GM21423 (cell line): Measurements from ENCODE around the gene FXYD6.
"Not testable (repeated sequence)": the region's sequence is repeated elsewhere in the genome, so short reads cannot be mapped to it uniquely, and the experiment has no call there.

Experiments
- ATAC-seq: cut with Tn5 transposase; IDR thresholded peaks from one replicate; pipeline ENCODE4 v1.9.1; 2021; ENCODE audit warnings: mild to moderate bottlenecking, moderate library complexity; ENCODE audit not compliant: unreplicated experiment

FXYD6 gene

GRCh38 chr11:117870103-117870952 is 6.1 kb downstream of the FXYD6 start:
- no peak for ATAC-seq

DNA sequence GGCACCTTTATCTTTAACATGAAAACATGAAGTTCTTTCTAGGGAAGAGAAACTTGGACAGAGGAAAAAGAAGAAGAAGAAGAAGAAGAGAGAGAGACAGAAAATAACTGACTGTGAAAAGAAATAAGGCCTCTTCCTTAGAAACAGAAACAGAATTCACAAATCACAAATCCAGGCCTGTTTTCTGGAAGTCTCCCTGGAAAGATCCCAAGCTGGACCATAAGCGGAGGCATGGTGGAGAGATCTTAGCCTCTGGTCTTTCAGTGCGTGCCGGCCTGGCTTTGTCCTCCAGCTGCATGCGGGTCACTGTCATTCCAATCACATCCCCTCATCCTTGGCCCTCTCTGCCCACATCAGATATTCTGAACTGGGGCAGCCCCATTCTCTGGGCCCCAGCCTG is 6.9 kb downstream of the FXYD6 start:
- ATAC-seq = no peak

DNA sequence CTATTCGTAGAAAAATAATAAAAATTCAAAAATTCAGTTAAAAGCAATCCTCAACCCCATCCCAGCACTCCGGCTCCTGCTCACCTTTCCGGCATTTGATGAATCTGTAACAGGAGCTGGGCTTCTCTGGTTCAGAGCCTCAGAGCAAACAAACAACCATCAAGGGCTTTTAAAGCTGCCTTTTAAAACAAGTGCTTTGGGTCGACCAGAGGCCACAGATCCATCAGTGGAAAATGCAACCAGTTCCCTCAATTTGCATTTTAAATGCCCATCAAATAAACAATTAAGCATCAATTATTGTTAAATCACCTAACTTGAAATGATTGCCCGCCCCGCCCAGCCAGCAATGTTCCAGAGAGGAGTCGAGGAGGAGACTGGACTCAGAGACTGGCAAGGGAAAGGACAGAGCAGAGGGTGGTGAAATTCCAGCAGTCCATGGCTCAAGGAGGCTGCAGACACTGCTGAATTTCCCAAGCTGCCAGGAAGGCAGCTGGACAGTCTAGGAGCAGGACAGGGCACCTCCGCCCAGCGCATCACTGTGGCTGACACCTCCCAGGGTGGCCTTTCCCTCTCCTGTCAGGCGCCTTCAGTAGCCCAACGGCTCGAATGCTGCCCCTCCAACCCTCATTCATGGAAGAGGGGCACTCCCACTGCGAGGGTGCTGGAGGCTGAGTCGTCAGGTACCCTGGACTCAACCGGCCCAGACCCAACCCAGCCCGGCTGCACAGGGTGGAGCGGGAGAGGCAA is 7.5 kb downstream of the FXYD6 start:
- no peak for ATAC-seq

DNA sequence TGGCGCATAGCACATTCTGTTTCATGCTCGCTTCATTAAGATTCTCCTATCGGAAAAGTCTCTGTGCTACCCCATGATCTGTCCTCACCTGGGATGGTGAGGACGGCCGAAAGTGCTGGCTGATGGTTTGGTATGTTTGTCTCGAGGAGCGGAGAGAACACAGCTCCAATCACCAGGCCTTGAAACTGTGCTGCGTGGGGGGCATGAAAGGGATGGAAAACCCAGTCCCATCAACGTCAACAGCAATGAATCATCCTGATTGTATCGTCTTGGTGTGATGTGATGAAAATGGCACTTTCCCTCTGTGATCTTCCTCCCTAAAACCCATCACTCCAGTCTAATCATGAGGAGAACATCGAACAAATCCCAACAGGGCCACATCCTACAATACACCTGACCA is 8.4 kb downstream of the FXYD6 start:
- ATAC-seq = no peak

DNA sequence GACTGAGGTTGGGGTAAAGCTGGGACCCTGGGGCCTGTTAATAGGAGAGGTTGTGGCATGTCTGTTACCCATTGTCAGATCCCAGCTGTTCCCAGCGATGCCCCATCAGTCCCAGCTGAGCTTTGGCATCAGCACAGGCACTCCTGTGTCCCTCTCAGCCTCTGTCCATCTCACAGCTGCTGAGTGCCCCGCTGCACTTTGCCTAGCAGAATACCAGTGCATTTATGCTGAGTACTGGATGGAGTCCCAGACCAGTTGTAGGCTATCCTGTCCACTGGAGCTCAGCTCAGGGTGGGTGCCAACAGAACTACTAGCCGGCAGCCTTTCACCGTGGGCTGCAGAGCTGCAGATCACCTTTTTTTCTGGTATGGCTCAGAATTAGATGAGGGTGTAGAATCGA is 9.9 kb downstream of the FXYD6 start:
- ATAC-seq = no peak

DNA sequence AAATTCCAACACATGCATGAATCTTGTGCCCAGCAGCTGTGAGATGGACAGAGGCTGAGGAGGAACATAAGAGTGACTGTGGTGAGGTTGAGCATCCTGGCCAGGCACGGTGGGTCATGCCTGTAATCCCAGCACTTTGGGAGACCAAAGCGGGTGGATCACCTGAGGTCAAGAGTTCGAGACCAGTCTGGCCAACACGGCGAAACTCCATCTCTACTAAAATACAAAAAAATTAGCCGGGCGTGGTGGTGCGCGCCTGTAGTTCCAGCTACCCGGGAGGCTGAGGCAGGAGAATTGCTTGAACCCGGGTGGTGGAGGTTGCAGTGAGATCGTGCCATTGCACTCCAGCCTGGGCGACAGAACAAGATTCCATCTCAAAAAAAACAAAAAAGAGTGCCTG is 10.9 kb downstream of the FXYD6 start:
- ATAC-seq = not testable (repeated sequence)

DNA sequence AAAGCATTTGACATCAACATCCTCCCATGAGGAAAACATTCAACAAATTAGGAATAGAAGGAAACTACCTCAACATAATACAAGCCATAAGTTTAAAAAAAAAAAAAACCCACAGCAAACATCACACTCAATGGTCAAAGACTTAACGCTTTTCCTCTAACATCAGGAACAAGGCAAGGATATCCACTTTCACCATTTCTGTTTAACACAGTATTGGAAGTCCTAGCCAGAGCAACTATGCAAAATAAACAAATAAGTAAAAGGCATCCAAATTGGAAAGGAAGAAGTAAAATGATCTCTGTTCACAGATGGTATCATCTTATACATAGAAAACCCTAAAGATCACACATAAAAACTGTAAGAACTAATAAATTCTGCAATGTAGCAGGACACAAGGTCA is 13.1 kb downstream of the FXYD6 start:
- ATAC-seq = no peak

DNA sequence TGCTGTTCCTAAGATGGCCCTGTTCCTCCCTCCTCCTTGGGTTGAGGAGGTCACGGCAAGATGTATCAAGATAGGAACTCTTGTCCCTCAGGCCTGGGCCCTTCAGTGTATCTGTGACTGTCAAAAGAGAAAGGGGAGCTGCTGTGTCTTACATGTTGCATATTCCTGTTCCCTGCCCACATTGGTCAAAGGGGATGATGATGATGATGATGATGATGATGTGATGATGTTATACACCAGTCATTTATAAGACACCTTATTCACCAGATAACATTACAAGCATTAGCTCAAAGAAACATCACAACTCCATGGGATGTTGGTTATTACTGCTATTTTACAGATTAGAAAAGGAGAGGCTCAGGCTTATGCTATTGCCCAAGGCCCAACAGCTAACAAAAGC is 13.7 kb downstream of the FXYD6 start:
- ATAC-seq = no peak

GRCh38 chr11:117862019-117862725 is 14.3 kb downstream of the FXYD6 start:
- no peak for ATAC-seq

GRCh38 chr11:117861151-117862018 is 15.1 kb downstream of the FXYD6 start:
- no peak for ATAC-seq

GRCh38 chr11:117860139-117860538 is 16.3 kb downstream of the FXYD6 start:
- ATAC-seq = no peak

DNA sequence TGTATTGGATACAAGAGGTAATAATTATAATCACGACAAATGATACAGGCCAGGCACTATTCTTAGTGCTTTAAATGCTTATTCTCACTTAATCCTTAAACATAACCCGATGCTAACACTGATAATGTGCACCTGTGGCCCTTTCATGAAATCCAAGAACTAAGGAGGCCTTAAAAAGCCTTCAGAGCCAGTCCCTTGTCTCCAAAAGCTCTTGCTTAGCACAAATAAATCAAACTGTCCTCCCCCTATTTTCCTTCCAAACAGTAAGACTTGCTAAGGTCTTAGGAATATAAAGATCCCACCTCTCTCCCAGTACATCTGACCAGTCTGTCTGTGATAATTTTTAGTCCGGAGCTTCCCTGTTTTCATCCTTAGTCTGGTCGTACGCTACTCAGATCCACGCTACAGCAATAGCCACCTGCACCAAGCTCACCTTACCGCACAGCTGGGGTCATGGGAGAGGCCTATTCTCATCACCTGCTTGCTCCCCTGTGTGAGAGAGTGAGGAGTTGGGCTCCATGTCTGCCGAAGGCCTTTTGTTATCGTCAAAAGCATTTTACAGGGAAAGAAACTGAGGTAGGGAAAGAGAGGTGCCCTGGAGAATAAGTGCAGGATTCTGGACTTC is 16.9 kb downstream of the FXYD6 start:
- ATAC-seq = no peak

GRCh38 chr11:117859061-117859460 is 17.4 kb downstream of the FXYD6 start:
- no peak for ATAC-seq

- no peak for ATAC-seq
These were observed 18.6 kb downstream of the FXYD6 start for GRCh38 chr11:117857734-117858414.

DNA sequence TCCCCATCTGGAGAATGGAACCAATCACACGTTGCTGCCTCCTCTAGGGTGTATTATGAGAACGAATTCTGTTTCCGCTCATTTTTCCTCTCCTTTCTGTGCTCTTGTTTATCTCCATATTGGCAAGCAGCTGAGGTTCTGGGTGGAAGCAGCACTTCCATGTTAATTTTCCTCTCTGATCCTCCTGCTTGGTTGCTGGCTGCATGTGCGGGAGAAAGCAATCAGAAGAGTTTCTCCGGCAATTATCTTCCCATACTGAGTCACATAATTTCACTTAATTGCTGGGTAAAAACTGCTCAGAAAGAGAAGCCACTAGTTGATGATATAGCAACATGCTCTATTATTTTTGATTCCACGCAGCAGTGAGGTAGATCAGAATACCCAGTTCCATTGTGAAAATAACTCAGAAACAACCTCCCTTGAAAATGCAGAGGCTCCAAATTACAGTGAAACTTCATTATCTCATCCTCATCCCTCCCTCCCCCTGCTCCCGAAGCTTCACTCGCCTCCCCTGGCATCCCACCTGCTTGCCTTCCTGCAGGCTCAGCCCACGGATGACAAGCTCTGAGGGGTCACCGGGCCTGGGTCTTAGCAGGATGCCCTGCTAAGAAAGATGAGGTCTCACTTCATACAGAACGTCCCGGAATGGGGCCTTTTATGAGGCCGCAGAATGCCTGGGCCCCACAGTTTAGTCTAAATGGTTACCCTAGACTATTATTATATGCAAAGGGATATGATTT is 20.4 kb downstream of the FXYD6 start:
- ATAC-seq = no peak

GRCh38 chr11:117855186-117855845 is 21.1 kb downstream of the FXYD6 start:
- no peak for ATAC-seq

DNA sequence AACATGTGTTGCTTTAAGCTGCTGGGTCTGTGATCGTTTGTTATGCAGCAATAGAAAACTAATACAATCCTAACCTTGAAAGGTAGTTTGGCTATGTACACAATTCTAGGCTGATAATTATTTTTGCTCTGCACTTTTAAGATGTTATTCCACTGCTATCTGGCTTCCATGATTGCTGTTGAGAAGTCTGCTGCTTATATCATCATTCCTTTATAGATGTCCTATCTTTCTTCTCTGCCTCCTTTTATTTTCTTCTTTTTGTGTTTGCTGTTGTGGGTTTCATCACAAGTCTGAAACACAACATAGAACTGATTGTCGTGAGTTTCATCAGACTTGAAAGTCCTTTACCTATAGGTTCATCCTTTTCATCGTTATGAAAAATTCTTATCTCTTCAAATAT is 24.1 kb downstream of the FXYD6 start:
- no peak for ATAC-seq

GRCh38 chr11:117851852-117852251 is 24.6 kb downstream of the FXYD6 start:
- ATAC-seq = no peak
